GM04503 (cell line): ENCODE measurements around the gene PLB1.
"Not testable (repeated sequence)": the region's sequence is repeated elsewhere in the genome, so short reads cannot be mapped to it uniquely, and the experiment has no call there.

ENCODE experiments used
- DNase-seq: peaks from one replicate; pipeline ENCODE4 v3.0.0-alpha.2; 2012; ENCODE audit warnings: low read depth

Gene PLB1

DNA sequence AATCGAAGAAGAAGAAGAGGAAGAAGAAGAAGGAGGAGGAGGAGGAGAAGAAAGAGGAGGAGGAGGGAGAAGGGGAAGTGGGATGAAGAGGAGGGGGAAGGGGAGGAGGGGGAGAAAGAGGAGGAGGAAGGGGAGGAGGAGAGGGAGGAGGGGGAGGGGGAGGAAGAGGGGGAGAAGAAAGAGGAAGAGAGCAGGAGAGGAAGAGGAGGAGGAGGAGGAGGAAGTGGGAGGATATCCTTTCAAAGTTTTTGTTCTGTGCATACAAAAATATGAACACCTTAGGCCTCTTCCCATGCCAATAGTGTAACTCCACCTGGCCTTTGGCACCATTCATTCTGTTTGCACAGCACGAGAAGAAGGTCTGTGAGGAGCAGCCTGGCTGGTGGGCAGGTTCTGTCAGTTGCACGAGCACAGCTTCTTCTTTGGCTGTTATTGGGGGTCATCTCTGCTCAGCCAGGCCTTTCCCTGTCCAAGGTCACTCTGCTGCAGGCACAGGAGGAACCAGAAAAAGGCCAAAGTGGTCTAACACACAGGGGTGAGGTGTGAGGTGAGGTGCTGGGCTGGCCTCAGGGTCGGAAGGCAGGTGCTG is 25.8 kb upstream of the PLB1 start:
- no peak for DNase-seq

- no peak for DNase-seq
These were observed 25.1 kb upstream of the PLB1 start for GRCh38 chr2:28470759-28471158.

DNA sequence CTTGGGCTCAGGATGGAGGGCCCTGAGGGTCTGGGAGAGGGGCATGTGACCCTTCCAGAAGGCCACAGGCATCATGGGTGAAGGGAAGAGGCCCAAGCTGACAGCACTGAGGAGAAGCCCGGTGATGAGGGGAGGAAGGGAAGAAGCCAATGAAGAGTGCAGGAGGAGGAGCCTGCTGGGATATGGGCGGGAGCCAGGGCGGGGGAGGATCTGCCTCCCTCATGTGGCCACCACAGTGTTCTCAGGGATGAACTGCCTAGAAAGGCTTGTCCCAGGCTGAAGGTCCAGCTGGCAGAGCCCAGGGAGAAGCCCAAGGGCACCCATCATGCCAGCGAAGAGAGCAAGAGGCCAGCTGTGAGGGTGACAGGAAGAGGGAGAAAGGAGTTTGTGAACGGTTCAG is 24.6 kb upstream of the PLB1 start:
- no peak for DNase-seq

DNA sequence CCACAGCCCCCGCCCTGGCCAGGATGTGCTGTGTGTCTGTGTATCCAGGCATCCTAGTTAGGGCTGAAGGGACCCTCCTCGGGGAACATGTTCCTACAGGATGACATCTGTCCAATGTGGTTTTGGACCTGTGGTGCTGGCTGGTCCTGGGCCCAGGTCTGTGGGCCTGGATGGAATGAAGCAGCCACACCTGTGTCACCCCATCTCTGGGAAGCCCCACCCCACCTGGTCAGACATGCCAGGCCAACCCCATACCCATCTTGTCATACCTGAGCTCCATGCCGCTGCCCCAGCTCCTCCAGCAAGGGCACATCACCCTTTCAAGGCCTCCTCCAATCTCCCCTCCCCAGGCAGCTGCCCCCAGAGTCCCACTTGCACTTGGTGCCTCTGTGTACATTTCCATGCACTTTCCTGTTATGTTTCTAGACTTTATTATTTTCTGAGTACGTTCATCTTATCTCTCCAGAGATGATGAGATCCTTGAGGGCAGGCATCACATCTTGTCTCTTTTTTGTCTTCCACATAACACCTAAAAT is 24.1 kb upstream of the PLB1 start:
- no peak for DNase-seq

DNA sequence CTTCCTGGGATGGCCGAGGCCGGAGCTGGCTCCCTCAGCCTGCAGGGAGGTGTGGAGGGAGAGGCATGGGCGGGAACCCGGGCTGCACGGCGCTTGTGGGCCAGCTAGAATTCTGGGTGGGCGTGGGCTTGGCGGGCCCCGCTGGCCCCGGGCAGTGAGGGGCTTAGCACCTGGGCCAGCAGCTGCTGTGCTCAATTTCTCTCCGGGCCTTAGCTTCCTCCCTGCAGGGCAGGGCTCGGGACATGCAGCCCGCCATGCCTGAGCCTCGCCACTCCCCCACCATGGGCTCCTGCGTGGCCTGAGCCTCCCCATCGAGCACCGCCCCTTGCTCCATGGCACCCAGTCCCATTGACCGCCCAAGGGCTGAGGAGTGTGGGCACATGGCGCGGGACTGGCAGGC is 23.2 kb upstream of the PLB1 start:
- not testable (repeated sequence) for DNase-seq

GRCh38 chr2:28475088-28475595 is 20.7 kb upstream of the PLB1 start:
- no peak for DNase-seq

DNA sequence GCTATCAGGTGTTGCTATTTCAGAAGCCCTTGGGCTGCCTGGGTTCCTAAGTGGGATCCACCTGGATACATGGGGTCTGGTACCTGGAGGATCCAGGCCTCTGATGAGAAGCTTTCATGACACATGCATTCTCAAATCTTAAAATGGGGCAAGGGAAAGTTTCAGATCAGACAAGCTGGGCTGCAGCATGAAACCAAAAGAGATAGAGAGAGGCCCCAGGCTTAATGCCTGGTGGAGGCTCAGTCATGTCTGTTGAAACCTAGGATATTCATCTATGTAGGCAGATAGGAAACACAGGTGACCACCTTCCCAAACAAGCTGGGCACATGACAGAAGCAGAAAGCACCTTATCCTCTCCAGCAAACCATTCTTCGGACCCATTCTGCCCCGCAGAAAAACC is 18.8 kb upstream of the PLB1 start:
- DNase-seq, result no peak

DNA sequence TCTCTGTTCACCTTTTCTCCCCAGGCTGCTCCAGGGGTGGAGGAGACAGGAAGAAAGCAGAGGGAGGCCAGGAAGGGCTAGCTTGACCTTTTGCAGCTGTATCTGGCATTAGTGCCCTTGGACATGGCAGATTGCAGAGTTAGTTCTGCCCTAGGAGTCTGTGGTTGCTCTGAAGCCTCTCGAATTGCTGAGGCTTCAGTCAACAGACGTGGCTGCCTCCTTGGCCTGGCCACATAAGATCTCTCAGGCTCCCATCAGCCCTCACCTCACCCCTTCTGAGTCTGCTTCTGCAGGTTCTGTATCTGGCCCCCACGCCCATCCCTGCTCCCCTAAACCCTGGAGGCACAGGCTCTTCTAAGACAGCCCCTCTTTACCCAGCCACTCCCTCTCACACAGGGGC is 18.2 kb upstream of the PLB1 start:
- no peak for DNase-seq

- DNase-seq, result no peak
These were observed 15.3 kb upstream of the PLB1 start for GRCh38 chr2:28480403-28481049.

DNA sequence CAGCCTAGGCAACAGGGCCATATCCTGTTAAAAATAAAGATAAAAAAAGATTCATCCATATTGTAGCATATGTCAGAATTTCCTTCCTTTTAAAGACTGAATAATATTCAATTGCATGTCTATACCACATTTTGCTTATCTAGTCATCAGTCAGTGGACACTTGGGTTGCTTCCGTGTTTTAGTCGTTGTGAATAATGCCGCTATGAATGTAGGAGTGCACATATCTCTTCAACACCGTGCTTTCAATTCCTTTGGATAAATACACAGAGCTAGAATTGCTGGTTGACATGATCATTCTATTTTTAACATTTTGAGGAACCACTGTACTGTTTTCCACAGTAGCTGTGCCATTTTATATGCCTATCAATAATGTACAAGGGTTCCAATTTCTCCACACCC is 14.0 kb upstream of the PLB1 start:
- DNase-seq, result no peak

- DNase-seq, result no peak
These were observed 11.0 kb upstream of the PLB1 start for GRCh38 chr2:28484835-28485234.

GRCh38 chr2:28486526-28486925 is 9.3 kb upstream of the PLB1 start:
- DNase-seq, result no peak

DNA sequence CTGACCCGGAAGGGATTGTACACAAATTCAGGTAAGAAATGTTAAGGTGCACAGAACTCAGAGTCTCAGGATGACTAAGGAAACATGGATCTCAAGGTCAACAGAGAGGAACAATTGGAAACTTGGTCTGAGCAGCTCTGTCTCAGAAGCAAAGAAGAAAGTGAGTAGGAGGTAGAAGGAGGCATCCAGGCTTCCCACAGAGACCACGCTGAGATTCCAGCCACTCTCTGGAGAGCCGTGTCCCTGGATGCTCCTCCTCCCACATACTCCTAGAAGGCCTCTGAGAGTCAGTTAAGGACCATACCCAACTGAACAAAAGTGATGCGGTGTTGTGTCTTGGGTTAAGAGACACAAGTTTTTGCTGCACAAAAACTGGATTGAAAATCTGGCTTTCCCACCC is 8.6 kb upstream of the PLB1 start:
- no peak for DNase-seq

DNA sequence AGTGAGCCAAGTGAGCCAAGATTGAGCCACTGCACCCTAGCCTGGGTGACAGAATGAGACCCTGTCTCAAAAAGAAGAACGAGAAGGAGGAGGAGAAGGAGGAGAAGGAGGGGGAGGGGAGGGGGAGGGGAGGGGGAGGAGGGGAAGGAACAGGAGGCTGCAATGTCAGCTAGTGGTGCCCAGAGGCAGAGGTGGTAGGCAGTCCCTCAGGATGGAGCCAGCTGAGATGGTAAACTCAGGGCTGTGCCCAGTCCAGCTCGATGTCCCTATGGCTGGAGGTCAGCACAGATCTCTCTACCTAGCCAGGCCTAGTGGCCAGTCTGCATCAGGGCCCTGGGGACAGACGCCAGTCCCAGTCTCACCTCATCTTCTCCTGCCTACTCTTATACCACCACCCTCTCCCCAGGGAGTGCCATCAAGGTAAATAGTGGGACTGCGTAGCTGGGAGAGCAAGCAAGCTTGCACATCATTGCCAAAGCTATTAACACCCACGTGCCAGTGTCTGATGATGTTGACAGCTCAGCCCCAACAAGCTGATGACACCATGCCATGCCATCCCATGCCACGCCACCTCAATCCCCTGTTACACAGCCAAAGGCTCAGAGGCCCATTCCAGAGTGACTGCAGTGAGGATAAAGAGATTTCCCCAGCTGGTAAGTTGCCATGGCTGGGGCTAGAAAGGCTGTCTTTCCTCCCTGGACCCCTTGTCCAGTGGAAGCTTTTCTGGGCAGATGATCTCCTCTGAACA is 7.6 kb upstream of the PLB1 start:
- DNase-seq, result no peak

DNA sequence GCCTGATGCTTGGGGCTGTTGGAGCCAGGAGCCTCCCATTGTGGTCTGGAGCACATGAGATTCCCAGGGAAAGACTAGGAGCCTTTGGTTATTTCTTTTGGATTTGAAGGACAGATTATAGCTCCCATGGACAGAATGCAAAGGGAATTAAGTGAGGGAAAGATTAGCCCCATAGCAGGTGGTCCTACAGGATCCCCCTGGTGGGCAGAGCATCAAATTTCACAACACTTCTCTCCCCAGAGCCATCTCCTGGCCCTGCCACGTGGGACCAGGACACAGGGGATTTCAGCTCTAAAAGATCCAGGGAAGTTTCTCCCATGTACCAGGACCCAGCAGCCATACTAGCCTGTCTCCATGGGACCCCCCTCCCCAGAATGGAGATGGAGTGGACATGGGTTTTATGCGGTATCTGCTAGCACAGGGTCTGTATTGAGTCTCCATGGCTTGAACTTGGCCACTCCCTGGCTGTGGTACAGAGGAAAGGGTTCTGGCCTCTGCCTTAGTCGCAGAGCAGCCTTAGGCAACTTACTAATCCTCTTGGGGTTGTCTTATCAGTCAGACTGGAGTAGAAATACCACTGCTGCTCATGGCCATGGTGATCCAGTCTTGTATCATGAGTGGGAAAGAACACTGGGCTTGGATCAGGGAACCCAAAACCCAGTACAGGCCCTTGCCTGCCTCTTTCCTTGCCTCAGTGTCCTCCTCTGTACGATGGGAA is 6.8 kb upstream of the PLB1 start:
- DNase-seq, result no peak

- no peak for DNase-seq
These were observed 5.3 kb upstream of the PLB1 start for GRCh38 chr2:28490558-28490957.

GRCh38 chr2:28492282-28492681 is 3.6 kb upstream of the PLB1 start:
- no peak for DNase-seq

DNA sequence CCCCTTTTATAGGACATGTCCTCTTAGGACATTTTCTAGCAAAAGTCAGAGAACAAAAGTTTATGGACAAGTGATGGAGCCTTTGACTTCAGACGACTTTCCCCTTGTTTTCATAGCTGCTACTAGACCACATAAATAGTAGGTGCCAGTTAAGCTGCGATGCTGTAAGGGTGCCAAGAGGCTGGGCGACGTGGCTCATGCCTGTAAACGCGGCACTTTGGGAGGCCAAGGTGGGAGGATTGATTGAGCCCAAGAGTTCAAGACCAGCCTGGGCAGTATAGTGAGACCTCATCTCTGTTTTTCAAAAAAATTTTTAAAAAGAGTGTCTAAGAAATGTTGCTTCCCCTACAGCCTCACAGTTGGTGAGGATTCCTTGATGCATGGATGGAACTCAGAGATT is 2.2 kb upstream of the PLB1 start:
- DNase-seq, result no peak

DNA sequence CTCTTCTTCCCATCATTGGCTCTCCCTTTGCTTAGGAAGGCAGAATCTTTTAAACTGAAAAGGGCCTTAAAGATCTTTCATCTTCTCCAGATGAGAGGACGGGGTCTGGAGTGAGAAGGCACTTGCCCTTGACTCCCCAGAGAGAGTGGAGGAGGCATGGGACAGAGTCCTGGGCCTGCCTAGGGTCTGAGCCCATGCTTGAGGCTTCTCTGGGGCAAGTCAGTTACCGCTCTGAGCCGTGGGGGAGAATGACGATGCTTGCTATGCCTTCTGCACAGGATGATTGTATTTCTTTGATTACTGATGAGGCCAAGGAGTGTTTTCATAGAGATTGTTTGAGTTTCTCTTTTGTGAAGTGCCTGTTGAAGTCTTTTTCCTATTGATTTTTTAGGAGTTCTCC is 921 bp downstream of the PLB1 start:
- DNase-seq, result no peak

- no peak for DNase-seq
These were observed 1.3 kb downstream of the PLB1 start for GRCh38 chr2:28497206-28497605.

GRCh38 chr2:28499282-28499681 is 3.4 kb downstream of the PLB1 start:
- no peak for DNase-seq

DNA sequence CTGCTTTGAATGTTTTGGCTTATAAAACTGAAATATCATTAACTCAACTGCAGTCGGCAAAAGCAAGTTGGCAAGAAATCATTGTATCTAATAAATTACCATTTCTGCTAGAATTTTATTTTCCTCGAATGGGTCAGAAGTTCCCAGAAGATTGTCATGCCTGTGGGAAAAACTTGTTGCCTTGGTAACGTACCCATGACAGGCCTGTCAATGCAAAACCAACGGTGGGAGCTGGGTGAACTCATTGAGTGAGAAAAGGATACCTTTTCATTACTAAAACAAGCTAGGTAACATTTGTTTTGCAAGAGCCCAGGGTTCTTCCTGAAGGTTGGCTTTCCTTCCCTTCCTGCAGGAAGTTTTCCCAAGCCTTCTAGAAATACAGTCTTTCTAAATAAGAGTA is 9.5 kb downstream of the PLB1 start:
- no peak for DNase-seq
